Measurements from ENCODE around the gene SPAG9. TPM values are rescaled to one million over a fixed set of nuclear protein-coding genes. Genes with fewer than 3 reads are reported as not detected.

Gene SPAG9
- 78.7 to 91.6 TPM (median 81.9 TPM) in 5 replicates for total RNA-seq (2022; extraction: Qiagen RNA extraction)

GRCh38 chr17:51120739-51121619 lies at the start of gene SPAG9:
TSS of gene SPAG9 (minus strand) at chr17:51120868. CDS start at chr17:51120656, 212 bp downstream.

GRCh38 chr17:51166198-51166986 lies 45.7 kb upstream of the SPAG9 start, which contains the start of gene NME2:
TSS of gene NME2 (plus strand) at chr17:51166411. CDS start at chr17:51166831, 420 bp downstream.

GRCh38 chr17:51153210-51154072 lies 32.8 kb upstream of the SPAG9 start, which contains the start of gene NME1:
TSS of gene NME1 (plus strand) at chr17:51153559. CDS start at chr17:51155655, 2,096 bp downstream.

Other genes starting within 250 kb of the SPAG9 start
- 600 to 775 TPM (median 719 TPM) in 5 replicates for gene NME1, start 32.7 kb upstream of the SPAG9 start, total RNA-seq (2022; extraction: Qiagen RNA extraction)
- gene NME2, start 45.5 kb upstream of the SPAG9 start, total RNA-seq (2022; extraction: Qiagen RNA extraction), result 1,708 to 1,916 TPM (median 1,843 TPM) in 5 replicates
- 4.3 to 5.8 TPM (median 5.7 TPM) in 5 replicates for gene MBTD1, start 139.2 kb upstream of the SPAG9 start, total RNA-seq (2022; extraction: Qiagen RNA extraction)
- 69.7 to 77.5 TPM (median 74.1 TPM) in 5 replicates for gene UTP18, start 139.7 kb upstream of the SPAG9 start, total RNA-seq (2022; extraction: Qiagen RNA extraction)

Data from A549 treated with Mapracorat at 1 μM for 4 hours (cell line).